PFSK-1 (cell line): ENCODE results near the gene SSBP1.

Experiments used
- FOXP2 ChIP-seq: optimal IDR thresholded peaks from 2 replicates; pipeline ENCODE3; 2011; ENCODE audit warnings: borderline replicate concordance, control low read depth, inconsistent platforms; ENCODE audit not compliant: insufficient read depth; ENCODE audit errors: extremely low read length, extremely low read depth
- POLR2AphosphoS5 ChIP-seq: IDR thresholded peaks from 2 replicates; pipeline ENCODE4 v1.6.1; 2012; ENCODE audit warnings: low read depth, mild to moderate bottlenecking, control low read depth, low read length, moderate library complexity
- SIN3A ChIP-seq: IDR thresholded peaks from 2 replicates; pipeline ENCODE4 v1.6.1; 2012; ENCODE audit warnings: mild to moderate bottlenecking, low read length, moderate library complexity, borderline replicate concordance; ENCODE audit not compliant: insufficient read depth
- TAF1 ChIP-seq: IDR thresholded peaks from 2 replicates; pipeline ENCODE4 v1.6.1; 2012; ENCODE audit warnings: low read length, control low read depth, borderline replicate concordance; ENCODE audit not compliant: insufficient read depth
- TF ChIP-seq, protein P1 (sequence below), 2 experiments: IDR thresholded peaks; 2 replicates each; pipeline versions ENCODE4 v1.6.1 to v1.8.0; 2011 to 2012; ENCODE audit warnings: low read depth in 2 of 2, low read length in 2 of 2, control low read depth in 1 of 2, inconsistent platforms in 1 of 2, mild to moderate bottlenecking in 1 of 2, moderate library complexity in 1 of 2; ENCODE audit not compliant: insufficient read depth in 1 of 2

SSBP1 gene

DNA sequence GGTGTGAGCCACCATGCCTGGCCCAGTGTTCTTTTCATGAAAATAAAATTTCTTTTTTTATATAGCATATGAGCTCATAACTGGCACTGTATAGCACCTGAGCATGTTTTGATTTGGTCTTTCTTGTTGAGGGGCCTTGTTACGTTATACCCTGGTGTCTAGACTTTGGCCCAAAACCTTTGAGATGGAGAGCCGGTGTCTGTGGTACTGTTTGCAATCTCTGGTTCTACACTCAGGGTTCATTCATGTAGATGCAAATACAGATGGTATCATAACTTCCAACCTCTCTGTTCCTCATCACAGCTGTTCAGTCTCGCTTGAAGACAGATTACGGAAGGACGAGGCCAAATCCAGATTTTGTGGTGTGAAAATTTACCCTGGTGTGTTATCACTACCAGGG lies 51.8 kb downstream of the SSBP1 start, which contains the start of gene TAS2R5:
Gene TAS2R5, plus strand, starts transcription at position 301 of the 400 bp plus-strand sequence. CDS start 145 bp downstream, outside the sequence.
- TF ChIP-seq POLR2AphosphoS5: no peak
- no peak for TF ChIP-seq TAF1
- TF ChIP-seq SIN3A: no peak
- TF ChIP-seq, protein P1, sequence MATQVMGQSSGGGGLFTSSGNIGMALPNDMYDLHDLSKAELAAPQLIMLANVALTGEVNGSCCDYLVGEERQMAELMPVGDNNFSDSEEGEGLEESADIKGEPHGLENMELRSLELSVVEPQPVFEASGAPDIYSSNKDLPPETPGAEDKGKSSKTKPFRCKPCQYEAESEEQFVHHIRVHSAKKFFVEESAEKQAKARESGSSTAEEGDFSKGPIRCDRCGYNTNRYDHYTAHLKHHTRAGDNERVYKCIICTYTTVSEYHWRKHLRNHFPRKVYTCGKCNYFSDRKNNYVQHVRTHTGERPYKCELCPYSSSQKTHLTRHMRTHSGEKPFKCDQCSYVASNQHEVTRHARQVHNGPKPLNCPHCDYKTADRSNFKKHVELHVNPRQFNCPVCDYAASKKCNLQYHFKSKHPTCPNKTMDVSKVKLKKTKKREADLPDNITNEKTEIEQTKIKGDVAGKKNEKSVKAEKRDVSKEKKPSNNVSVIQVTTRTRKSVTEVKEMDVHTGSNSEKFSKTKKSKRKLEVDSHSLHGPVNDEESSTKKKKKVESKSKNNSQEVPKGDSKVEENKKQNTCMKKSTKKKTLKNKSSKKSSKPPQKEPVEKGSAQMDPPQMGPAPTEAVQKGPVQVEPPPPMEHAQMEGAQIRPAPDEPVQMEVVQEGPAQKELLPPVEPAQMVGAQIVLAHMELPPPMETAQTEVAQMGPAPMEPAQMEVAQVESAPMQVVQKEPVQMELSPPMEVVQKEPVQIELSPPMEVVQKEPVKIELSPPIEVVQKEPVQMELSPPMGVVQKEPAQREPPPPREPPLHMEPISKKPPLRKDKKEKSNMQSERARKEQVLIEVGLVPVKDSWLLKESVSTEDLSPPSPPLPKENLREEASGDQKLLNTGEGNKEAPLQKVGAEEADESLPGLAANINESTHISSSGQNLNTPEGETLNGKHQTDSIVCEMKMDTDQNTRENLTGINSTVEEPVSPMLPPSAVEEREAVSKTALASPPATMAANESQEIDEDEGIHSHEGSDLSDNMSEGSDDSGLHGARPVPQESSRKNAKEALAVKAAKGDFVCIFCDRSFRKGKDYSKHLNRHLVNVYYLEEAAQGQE (IDR thresholded peaks at IDR 0.05; ENCODE audit: insufficient read depth in 1 of 2, low read depth in 2 of 2, low read length in 2 of 2): no peak
- no peak for TF ChIP-seq FOXP2

DNA sequence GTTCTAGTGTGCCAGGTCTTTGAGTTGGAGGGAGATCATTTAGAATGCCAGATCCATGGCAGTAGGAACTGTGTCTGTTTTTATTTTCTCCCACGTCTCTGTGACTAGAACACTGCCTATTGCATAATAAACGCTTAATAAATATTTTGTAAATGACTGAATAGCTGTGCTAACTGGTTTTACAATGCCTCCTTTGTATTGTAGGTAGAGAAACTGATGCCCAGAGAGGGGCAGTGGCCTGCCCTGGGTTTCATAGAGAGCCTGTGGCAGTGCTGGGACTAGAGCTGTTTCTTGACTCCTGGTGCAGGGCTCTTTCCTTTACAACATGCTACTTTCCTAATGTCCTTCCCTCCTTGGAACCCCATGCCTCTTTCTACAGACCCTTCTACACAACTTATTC lies 54.4 kb downstream of the SSBP1 start:
- no peak for TF ChIP-seq TAF1
- TF ChIP-seq FOXP2: no peak
- TF ChIP-seq, protein P1 (IDR thresholded peaks at IDR 0.05; ENCODE audit: insufficient read depth in 1 of 2, low read depth in 2 of 2, low read length in 2 of 2): no peak
- no peak for TF ChIP-seq SIN3A
- TF ChIP-seq POLR2AphosphoS5: no peak
